Glutamatergic neuron (in vitro differentiated cells): ENCODE data around the gene NKX2-2. TPM values are rescaled to one million over a fixed set of nuclear protein-coding genes. Genes with fewer than 3 reads are reported as not detected.
"Not testable (repeated sequence)": the region's sequence is repeated elsewhere in the genome, so short reads cannot be mapped to it uniquely, and the experiment has no call there.

Experiments used
- DNase-seq: peaks from one replicate; pipeline ENCODE4 v3.0.0; 2022
- H3K27ac Mint-ChIP-seq: one replicate; pipeline ENCODE4 v1.8.0; 2020; ENCODE audit warnings: mild to moderate bottlenecking, mixed read lengths, inconsistent platforms; ENCODE audit not compliant: unreplicated experiment
- H3K27me3 Mint-ChIP-seq: one replicate; pipeline ENCODE4 v1.8.0; 2020; ENCODE audit warnings: mild to moderate bottlenecking, moderate library complexity, mixed read lengths, inconsistent platforms; ENCODE audit not compliant: unreplicated experiment
- H3K36me3 Mint-ChIP-seq: one replicate; pipeline ENCODE4 v1.8.0; 2020; ENCODE audit warnings: mild to moderate bottlenecking, mixed read lengths, inconsistent platforms; ENCODE audit not compliant: unreplicated experiment
- H3K4me1 Mint-ChIP-seq: one replicate; pipeline ENCODE4 v1.8.0; 2020; ENCODE audit warnings: mild to moderate bottlenecking, low read depth, mixed read lengths, inconsistent platforms; ENCODE audit not compliant: unreplicated experiment
- H3K4me3 Mint-ChIP-seq: one replicate; pipeline ENCODE4 v1.8.0; 2020; ENCODE audit warnings: mild to moderate bottlenecking, mixed read lengths, inconsistent platforms; ENCODE audit not compliant: unreplicated experiment
- H3K9me3 Mint-ChIP-seq: one replicate; pipeline ENCODE4 v1.8.0; 2020; ENCODE audit warnings: mild to moderate bottlenecking, moderate library complexity, mixed read lengths, inconsistent platforms; ENCODE audit not compliant: unreplicated experiment
- total RNA-seq: library from RNA; stranded (reverse); fragmentation: NEBNext Ultra II Directional; extraction: Animal tissue kit (Norgen Biotek cat#: 25700); gene quantifications from one replicate; pipeline ENCODE4 v1.2.1, GENCODE V29; 2021; ENCODE audit not compliant: unreplicated experiment
- TF ChIP-seq, protein P1 (sequence below): fragments of 200-600 bp; sonication (generic); IDR thresholded peaks from one replicate; pipeline ENCODE4 v1.5.0; 2021; ENCODE audit not compliant: partially characterized antibody, unreplicated experiment

The NKX2-2 gene
- total RNA-seq, 1 donor from 2014 or later = 1.2 TPM

DNA sequence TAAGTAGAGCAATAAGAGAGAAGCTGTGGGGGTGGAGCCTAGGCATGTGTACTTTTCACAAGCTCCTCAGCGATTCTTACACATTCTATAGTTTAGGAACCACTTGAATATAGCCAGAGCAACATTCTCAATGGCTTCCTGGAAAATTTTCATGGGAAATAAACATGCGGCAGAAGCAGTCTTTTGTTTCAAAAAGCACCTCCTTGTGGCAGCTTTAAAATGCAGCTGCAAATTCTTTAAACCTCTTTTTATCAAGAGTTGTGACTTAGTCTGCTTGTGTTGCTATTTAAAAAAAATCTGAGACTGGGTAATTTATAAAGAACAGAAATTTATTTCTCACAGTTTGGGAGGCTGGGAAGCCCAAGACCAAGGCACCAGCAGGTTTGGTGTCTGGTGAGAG lies 23.8 kb downstream of the NKX2-2 start:
- Mint-ChIP-seq H3K4me1 (no peaks in the 10 kb centered on the region), H3K9me3 (no peaks in the 10 kb centered on the region)

DNA sequence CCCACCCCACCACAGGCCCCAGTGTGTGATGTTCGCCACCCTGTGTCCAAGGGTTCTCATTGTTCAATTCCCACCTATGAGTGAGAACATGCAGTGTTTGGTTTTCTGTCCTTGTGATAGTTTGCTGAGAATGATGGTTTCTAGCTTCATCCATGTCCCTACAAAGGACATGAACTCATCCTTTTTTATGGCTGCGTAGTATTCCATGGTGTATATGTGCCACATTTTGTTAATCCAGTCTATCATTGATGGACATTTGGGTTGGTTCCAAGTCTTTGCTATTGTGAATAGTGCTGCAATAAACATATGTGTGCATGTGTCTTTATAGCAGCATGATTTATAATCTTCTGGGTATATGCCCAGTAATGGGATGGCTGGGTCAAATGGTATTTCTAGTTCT lies 33.7 kb downstream of the NKX2-2 start:
- not testable (repeated sequence) for H3K4me3 Mint-ChIP-seq, H3K9me3 Mint-ChIP-seq, H3K27me3 Mint-ChIP-seq, H3K27ac Mint-ChIP-seq, H3K36me3 Mint-ChIP-seq, H3K4me1 Mint-ChIP-seq, DNase-seq

More for the DNA sequence above, 23.8 kb downstream of the NKX2-2 start:
- H3K27me3 Mint-ChIP-seq = peaks cover 2% of the 10 kb centered on the region
- no peak overlapping the region for H3K4me3 Mint-ChIP-seq
- H3K36me3 Mint-ChIP-seq = no peaks in the 10 kb centered on the region
- TF ChIP-seq, protein P1, sequence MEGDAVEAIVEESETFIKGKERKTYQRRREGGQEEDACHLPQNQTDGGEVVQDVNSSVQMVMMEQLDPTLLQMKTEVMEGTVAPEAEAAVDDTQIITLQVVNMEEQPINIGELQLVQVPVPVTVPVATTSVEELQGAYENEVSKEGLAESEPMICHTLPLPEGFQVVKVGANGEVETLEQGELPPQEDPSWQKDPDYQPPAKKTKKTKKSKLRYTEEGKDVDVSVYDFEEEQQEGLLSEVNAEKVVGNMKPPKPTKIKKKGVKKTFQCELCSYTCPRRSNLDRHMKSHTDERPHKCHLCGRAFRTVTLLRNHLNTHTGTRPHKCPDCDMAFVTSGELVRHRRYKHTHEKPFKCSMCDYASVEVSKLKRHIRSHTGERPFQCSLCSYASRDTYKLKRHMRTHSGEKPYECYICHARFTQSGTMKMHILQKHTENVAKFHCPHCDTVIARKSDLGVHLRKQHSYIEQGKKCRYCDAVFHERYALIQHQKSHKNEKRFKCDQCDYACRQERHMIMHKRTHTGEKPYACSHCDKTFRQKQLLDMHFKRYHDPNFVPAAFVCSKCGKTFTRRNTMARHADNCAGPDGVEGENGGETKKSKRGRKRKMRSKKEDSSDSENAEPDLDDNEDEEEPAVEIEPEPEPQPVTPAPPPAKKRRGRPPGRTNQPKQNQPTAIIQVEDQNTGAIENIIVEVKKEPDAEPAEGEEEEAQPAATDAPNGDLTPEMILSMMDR = no peak
- no peak overlapping the region for H3K27ac Mint-ChIP-seq
- no peak for DNase-seq

DNA sequence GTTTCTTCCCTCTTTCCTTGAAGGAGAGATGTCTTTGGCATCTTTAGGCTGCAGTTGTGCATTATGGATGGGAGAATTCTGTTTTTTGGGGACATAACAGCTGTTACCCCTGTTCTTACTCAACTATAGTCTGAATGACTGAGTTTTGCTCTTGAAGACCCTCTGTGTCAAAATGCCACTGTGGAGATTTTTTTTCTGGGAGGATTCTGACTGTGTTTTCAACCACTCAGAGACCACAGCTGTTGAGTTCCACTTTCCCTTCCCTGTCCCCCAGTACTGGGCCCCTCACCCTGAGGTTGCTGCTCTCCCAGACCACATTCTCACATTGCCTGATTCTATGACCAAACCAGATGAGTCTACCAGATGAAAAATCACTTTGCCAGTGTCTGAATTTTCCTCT lies 48.1 kb downstream of the NKX2-2 start:
- H3K4me3 Mint-ChIP-seq = no peak overlapping the region

DNA sequence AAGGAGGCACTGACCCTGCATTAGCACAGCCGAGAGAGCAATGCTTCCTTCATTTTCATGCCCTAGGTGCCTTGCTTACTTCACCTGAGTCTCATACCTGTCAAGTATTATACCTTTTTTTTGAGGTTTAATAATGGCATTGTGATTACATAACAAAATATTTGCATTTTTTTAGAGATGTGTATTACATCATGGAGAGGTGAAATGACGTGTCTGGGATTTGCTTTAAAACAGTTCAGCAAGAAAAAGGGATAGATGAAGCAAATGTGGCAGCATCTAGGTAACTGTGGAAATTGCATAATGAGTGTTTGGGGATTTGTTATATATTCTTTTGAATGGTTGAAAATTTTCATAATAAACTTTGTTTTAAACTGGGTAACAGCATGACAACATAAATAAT lies 48.9 kb downstream of the NKX2-2 start:
- no peaks in the 10 kb centered on the region for H3K36me3 Mint-ChIP-seq
- H3K27ac Mint-ChIP-seq = no peak overlapping the region
- H3K9me3 Mint-ChIP-seq = no peaks in the 10 kb centered on the region
- no peak overlapping the region for H3K4me3 Mint-ChIP-seq
- peaks cover 3% of the 10 kb centered on the region for H3K27me3 Mint-ChIP-seq
- TF ChIP-seq, protein P1 = no peak
- H3K4me1 Mint-ChIP-seq = no peaks in the 10 kb centered on the region
- no peak for DNase-seq

More for the DNA sequence above, 48.1 kb downstream of the NKX2-2 start:
- no peaks in the 10 kb centered on the region for H3K36me3 Mint-ChIP-seq
- H3K9me3 Mint-ChIP-seq = no peaks in the 10 kb centered on the region
- no peak for DNase-seq
- H3K4me1 Mint-ChIP-seq = no peaks in the 10 kb centered on the region
- H3K27me3 Mint-ChIP-seq = peaks cover 3% of the 10 kb centered on the region
- H3K27ac Mint-ChIP-seq = no peak overlapping the region
- TF ChIP-seq, protein P1 = no peak

Other genes starting within 250 kb of the NKX2-2 start
- gene XRN2, start 210.7 kb downstream of the NKX2-2 start, total RNA-seq = 86.2 TPM
- not detected for gene NKX2-4, start 116.5 kb downstream of the NKX2-2 start, total RNA-seq
- not detected for gene PAX1, start 191.6 kb upstream of the NKX2-2 start, total RNA-seq